GM21526 (cell line): ENCODE results near the gene ADGRL3.

Source experiments
- ATAC-seq: cut with Tn5 transposase; IDR thresholded peaks from one replicate; pipeline ENCODE4 v1.9.1; 2021; ENCODE audit warnings: moderate library complexity; ENCODE audit not compliant: unreplicated experiment, low FRiP score

ADGRL3 gene

DNA sequence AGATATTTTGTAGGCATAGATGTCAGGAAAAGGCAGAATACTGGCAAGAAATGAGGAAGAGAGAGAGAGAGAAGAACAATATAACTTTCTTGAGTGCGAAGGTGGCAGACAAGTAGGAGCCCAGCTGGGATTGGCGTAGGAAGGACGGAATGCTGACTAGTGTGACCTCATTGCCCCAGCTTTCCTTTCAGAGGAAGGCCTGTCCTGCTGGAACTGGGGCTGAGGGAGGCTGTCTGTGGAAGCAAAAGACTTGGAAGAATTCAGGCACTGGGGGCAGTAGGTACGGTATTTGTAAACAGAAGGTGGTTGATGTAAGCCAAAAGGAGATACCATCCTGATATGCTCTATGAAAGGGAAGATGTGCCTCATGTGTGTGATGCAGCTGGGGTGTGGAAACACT, 818.4 kb downstream of the ADGRL3 start:
- no peak for ATAC-seq

DNA sequence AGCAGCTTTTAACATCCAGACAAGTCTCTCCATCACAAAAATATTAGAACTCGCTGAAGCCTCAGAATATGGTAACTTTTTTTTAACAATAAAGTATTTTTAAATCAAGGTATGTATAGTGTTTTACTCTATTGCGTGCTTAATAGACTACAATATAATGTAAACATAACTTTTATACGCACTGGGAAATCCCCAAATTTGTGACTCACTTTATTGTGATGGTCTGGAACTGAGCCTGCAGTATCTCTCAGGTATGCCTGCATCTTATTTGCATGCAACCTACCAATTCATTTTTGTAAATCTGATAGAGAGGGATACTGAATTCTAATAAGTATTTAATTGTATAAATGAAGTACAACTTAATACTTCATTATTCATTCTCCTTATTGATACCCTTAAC, 823.5 kb downstream of the ADGRL3 start:
- ATAC-seq: no peak

DNA sequence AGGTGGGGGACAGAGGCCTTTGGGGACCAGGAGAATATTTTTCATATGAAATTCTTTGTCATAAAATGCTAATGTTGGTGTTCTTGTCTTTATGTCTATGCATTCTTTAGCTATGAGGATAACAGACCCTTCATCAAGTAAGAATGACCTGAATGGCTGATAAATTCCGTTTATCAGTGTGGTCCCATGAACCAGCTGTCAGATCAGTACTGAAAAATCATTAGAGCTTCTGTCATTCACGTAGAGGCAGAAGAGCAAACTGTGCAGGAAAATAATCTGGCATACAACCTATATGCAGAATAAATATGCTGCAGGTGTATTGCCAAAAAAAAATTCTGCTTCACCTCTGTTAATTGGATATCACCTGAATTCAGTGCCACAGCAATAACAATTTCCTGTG, 828.6 kb downstream of the ADGRL3 start:
- no peak for ATAC-seq

DNA sequence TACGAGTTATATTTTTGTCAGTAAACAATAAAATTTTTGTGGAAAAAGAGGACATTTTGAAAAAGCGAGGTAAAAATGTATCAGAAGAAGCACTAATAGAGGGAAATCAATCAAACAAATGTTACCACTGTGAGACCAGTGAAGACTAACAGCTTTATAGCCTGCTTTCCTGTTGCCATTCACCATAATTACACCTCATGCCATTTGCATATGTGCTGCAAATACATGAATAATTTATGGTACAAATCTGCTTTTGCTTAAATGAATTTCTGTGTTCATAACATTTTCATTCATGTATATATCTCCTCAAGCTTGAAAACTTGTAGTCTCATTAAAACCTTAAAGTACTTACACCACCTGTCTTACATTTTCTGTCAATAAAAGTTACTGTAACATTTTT, 830.8 kb downstream of the ADGRL3 start:
- ATAC-seq: no peak

DNA sequence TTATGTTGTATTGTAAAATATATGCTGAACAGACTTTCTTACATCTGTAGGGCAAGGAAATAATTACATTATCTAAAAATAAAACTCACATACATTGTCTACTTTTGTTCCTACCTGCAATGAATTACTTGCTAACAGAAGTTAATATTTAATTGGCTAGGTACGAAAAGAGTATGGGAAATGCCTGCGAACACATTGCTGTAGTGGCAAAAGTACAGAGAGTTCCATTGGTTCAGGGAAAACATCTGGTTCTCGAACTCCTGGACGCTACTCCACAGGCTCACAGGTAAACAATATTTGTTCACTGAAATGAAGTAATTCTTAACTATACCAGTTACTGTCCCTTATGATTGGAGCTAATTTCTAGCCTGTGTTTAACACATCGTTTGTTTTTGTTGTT, 837.4 kb downstream of the ADGRL3 start:
- no peak for ATAC-seq

DNA sequence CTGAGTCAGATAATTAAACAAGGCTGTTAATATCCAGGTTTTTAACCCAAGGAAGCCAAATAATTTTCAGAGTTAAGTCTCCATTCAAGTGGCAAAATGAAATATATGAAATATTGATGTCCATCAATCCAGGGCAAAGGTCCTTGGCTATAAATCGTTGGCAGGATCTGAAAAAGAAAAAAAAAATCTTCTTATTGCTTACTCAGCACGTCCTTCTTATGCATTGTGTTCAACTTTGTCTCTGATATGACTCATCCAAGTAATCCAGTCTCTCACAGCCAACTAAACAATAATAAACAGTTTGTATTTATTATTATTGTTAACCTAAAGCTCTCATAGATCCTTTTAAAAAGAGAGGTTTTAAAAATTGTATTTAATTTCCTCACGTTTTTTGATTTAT, 851.2 kb downstream of the ADGRL3 start:
- ATAC-seq: no peak

DNA sequence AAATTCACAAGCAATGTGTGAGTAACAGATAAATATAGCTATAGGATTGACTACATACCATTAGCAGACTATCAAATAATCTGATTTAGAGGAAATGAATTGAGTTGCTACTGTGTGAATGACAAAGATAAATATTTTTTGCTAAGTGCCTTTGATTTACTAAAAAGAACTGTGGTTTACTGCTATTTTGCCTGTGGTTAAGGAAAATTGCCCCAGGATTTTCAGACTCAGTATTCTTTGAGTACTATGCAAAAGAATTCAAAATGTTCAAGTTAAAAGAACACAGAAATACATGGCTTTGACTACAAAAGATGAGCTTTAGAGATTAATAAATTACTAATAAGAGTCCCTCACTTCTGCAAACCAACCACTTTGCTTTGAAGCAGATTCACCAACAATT, 853.8 kb downstream of the ADGRL3 start:
- no peak for ATAC-seq

DNA sequence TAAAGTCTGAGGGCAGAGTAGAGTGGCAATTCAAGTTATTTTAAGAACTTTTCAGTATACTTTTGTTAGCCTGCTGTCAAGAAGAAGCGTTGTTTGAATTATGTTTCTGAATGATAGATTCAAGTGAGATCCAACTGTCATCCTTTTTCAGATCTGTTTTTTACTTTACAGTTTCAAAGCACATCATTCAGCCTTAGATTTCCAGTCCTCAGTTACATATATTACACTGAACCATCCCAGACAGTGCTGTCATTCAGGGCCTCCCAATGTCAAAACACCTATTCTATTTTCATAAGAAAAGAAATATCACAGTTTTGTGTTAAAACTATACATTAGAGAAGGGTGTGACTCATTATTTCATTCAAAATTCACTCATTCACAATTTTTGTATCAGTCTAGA, 856.9 kb downstream of the ADGRL3 start:
- ATAC-seq: no peak

DNA sequence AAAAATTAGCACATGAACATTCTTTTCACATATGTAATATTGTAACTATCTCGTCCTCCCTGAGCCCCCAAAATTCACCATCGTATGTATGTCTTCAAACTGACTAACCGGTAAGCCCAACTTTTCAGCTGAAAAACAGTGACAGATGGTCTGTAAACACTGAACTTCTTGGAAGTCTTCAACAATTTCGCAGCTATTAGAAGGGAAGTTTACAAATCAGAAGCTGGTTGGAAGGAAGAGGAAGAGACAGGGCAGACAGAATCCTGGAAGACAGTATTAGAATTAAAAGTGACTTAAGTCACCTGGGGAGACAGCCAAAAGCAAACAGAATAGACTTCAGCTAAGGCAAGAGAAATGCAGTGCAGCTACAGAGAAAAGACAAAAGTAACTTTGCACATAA, 858.4 kb downstream of the ADGRL3 start:
- no peak for ATAC-seq

DNA sequence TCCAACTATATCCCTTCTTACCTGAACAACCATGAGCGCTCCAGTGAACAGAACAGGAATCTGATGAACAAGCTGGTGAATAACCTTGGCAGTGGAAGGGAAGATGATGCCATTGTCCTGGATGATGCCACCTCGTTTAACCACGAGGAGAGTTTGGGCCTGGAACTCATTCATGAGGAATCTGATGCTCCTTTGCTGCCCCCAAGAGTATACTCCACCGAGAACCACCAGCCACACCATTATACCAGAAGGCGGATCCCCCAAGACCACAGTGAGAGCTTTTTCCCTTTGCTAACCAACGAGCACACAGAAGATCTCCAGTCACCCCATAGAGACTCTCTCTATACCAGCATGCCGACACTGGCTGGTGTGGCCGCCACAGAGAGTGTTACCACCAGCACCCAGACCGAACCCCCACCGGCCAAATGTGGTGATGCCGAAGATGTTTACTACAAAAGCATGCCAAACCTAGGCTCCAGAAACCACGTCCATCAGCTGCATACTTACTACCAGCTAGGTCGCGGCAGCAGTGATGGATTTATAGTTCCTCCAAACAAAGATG, 870.2 kb downstream of the ADGRL3 start:
- ATAC-seq: no peak

DNA sequence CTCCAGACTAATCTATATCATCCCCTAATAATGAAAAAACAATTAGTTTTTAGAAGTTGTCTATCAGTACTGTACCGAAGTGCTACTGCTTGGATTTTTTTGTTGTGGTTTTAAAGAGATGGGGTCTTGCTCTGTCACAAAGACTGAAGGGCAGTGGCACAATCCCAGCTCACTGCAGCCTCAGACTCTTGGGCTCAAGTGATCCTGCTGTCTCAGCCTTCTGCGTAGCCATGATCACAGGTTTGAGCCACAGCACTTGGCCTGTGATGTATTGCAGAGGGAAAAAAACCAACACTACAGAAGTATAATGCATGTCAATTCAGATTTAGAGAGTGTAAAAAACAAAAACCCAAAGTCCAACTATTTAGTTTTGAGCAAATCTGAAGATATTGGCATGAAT, 875.0 kb downstream of the ADGRL3 start:
- no peak for ATAC-seq

DNA sequence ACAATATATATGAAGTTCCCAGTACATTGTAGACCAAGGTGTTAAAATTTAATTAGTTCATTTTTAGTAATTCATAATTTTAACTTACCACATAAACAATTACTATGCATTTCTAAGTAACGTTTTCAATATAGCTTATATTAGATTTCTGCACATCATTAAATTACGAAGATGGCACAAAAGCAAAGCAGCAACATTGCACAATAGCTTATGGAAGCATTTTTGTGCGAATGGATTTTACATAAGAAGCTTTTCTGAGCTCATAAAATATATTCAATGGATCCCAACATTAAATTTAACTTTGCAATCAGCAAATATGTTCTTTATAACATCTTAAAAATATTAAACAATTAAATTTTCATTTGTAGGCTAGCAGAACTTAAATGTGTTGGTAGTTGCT, 875.4 kb downstream of the ADGRL3 start:
- no peak for ATAC-seq

DNA sequence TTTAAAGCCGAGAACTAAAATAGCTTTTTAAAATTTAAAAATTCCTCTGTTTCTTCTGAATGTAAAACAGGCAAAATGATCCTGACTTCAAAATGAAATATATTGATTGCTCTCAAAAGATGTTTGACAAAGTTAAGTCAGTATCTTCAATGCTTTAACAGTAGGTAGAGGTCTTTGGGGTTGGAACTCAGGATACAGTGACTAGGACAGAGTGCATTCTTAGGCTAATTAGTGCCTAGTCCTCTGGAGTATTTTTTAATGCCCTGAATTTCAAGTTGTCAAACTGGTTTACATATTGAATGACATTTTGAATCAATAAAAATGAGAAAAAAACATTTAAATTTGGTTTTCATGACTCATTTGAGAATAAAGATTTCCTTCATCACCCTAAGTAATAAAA, 877.3 kb downstream of the ADGRL3 start:
- ATAC-seq: no peak

DNA sequence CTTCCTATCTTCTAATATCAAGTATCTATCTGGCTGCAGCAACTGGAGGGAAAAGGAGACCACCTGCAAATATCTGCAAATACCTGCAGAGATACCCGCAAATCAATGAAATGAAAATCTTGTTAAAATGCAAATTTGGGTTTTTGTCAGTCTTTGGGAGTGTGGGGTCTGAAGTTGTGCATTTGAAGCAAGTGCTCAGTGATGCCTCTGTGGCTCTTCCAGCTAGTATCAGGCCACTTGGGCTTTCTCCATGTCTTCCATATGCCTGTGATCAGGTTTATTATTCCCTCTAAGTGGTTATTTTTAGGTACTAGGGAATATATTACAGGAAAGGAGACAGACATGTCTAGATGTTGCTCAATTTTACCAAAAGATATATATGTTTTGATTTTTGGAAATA, 880.3 kb downstream of the ADGRL3 start:
- no peak for ATAC-seq

DNA sequence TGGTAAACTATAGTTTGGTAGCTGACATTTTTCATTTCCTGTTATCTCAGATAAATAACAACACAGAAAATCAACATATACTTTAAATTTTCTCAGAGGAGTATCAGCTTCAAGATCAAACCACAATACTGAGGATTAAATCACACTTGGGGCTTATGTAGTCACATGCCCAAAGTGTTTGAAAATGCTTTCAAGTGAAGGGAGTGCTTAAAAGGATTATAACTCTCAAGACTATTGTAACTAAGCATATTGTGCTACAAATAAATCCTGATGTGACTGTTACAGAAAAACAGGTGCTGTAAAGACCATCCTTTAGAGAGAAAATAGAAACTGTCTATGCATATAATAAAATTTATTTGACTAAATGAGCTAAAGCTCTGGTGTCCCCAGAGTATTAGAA, 887.6 kb downstream of the ADGRL3 start:
- no peak for ATAC-seq

DNA sequence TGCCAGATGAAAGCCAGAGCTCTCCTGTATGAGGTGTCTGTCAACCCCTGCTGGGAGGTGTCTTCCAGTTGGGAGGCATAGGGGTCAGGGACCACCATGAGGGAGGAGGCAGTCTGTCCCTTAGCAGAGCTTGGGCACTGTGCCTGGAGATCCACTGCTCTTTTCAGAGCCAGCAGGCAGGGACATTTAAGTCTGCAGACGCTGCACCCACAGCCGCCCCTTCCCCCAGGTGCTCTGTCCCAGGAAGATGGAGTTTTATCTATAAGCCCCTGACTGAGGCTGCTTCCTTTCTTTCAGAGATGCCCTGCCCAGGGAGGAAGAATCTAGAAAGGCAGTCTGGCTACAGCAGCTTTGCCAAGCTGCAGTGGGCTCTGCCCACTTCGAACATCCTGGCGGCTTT, 893.6 kb downstream of the ADGRL3 start:
- no peak for ATAC-seq

DNA sequence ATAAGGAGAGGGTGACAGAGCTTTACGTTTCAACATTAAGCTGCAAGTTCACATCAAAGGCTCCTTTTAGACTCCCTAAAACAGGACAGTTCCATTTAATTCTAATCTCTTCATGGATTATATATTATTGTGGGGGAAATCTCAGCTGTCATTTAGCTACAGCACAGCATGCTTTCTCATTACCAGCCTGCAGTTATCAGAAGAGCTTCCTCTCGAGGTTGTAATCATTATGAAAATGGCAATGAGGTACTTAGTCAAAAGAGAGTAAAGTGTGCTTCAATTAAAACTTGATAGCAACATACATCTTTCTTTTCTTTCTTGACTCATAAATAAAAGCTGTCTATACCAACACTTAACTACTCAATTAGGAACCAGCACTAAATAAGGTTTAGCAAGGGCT, 896.8 kb downstream of the ADGRL3 start:
- ATAC-seq: no peak

DNA sequence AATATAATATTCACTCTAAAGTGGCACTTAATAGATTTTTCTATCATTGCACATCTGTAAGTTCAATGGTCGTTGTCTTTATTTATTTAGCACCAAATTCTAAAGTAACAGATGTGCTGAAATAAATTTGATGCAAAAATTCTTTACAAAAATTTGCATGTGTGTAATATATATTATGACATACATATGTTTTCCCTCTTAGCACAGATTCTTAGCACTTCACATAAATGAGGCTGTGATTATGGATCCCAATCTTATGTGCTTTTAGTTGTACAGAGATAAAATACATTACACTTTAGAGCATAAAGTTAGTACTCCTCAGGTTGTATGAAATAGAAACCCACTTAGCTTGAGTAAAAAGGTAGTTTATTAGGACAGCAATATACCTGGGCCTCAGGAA, 915.1 kb downstream of the ADGRL3 start:
- no peak for ATAC-seq

DNA sequence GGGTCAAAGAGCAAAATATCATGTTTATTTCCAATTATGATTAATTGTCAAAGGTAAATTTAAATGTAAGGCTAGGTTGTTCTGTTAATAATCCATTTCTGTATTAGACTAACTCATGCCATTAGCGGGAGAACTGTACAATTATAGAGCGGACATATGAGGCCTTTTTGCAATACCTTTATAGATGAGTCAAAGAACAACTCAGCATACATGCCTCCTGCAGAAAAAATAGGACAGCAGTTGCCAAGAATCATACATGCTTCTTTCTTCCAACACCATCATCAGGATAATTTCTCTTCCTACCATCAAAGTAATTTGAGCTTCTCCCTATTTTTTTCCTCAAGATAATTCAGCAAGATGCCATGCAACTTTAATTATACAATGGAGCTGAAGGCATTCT, 917.8 kb downstream of the ADGRL3 start:
- no peak for ATAC-seq

DNA sequence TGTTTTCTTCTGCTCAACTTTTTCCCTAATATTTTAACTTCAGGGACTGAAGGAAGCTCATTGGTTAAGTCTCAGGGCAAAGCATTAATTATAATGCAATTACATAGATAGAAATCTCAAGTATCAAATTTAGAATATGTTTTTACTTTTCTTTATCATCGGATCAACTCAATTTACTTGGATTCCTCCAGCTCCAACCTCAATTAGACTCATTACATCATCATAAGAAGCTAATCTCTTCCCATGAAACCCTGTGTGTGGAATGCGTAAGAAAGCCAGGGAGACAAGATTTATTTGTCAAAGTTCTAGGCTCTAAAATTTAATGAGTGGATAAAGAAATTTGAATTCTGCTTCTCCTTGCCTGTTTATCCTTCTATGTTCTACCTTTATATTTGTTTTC, 918.4 kb downstream of the ADGRL3 start:
- ATAC-seq: no peak

DNA sequence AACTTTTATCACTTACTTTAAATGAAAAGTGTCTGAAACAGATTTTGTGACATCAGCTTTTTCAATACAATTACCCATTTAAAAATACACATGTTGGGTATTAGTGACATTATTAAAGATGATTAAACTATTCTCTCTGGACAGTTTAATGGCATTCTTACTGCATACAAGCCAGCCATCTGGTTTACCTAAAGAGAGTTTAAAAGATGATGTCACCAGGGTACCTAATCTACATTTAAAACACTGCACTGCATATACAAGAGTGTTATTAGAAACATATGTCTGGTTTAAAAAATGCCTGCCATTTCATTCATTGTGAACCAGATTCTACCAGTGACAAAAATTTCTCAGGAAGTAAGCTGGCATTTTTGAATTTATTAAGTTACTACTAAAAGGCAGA, 919.1 kb downstream of the ADGRL3 start:
- no peak for ATAC-seq

DNA sequence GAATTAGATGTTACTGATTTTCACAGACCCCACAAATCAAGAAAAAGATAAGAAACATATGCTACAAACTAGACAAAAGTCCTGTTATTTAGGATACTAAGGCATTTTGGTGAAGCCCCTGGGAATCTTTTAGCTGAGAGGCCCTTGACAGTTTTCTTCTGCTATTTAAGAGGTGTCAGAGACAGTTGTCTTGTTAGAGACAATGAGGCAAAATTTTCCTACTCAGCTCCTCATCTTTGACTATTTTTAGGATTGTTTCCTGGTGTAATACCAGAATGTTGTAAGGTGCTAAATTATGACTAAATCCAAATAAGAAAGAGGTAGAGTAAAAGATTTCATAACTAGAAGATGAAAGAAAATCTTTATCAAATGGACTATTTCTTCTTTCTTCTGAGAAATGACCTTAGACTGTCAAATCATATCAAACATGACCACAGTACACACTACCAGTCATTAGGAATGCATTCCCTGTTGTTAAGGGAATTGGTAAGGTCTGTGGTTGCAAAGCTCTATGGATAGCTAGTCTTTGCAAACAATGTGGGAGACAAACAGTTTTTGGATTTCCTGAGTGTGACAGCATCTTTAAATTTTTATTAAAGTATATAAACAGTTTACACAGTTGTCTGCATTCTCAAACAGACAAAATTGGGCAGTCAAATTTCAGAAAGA, 926.1 kb downstream of the ADGRL3 start:
- no peak for ATAC-seq
